GM20000 (cell line): ENCODE data around the gene PREPL.

ENCODE experiments used
- DNase-seq: peaks from one replicate; pipeline ENCODE4 v3.0.0; 2012; ENCODE audit warnings: low spot score
- CTCF ChIP-seq: IDR thresholded peaks from 2 replicates; pipeline ENCODE4 v1.5.1; 2012; ENCODE audit warnings: mild to moderate bottlenecking, control low read depth; ENCODE audit errors: extremely low read depth, missing control alignments

Gene PREPL

DNA sequence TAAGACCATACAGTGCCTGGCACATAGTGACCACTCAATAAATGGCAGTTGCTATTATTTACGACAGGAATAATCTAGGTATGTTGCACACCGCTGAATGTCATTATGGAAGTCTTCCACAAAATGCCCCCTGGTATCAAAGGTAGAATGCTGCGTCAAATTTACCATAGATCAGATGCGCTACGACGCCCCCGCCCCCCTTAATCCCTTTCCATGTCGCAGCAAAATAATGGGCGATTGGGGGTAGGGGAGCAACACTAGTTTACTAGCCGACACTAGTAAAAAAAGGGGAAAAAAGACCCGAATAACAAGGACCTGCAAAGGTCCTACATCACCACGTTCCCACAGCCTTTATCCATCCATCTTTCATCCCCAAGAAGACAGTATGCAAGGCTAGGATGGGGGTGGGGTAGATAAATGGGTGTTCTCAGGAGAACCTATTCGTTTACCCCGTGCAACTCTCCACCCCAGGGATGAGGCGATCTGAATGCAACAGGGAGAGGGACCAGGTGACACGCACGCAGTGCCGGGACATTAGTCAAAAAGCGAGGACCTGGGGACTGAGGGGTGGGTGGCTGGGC, 455 bp downstream of the PREPL start:
- TF ChIP-seq CTCF = no peak
- DNase-seq = peak; percentile 18

- no peak for TF ChIP-seq CTCF
- peak; percentile 19 for DNase-seq
These were observed 2.8 kb downstream of the PREPL start for GRCh38 chr2:44358503-44358902.

GRCh38 chr2:44354761-44355160, 6.5 kb downstream of the PREPL start:
- no peak for DNase-seq

DNA sequence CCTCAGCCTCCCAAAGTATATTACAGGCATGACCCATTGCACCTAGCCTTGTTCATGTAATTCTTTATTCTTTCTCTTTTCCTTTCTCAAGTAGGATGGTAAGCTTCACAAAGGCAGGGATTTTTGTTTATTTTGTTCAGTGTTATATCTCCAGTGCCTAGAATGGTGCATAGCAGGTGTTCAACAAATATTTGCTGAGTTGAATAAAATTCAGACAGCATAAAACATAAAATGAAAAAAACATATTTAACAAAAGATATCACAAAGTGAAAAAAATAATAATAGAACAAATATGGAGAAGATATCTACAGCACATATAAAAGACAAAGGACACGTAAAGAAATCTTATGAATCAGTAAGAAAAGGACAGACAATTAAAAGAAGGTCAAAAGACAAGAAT, 8.8 kb downstream of the PREPL start:
- DNase-seq = no peak
- TF ChIP-seq CTCF = no peak

More at GRCh38 chr2:44354761-44355160, 6.5 kb downstream of the PREPL start:
- no peak for TF ChIP-seq CTCF

GRCh38 chr2:44351676-44352075, 9.6 kb downstream of the PREPL start:
- no peak for DNase-seq
- no peak for TF ChIP-seq CTCF

DNA sequence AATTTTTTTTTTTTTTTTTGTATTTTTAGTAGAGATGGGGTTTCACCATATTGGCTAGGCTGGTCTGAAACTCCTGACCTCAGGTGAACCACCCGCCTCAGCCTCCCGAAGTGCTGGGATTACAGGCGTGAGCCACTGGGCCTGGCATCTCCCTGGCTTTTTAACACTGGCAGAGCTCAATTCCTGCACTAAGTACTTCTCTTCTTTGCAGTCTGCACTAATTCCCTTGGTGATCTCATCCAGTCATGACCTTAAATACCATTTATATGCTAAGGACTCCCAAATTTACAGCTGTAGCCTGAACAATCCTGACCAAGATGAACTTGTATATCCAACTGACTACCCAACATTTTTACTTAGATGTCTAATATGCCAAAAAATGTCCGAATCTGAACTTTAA, 10.2 kb downstream of the PREPL start:
- no peak for TF ChIP-seq CTCF
- DNase-seq = no peak

- no peak for TF ChIP-seq CTCF
- no peak for DNase-seq
These were observed 11.8 kb downstream of the PREPL start for GRCh38 chr2:44349506-44349905.
